SU-DHL-6 (cell line): ENCODE data around the gene TMIE.

Experiments
- CTCF ChIP-seq: fragments of 200-600 bp; sonication (generic); IDR thresholded peaks from one replicate; pipeline ENCODE4 v1.5.1; 2017; ENCODE audit warnings: antibody characterized with exemption, mild to moderate bottlenecking, low read length, moderate library complexity; ENCODE audit not compliant: insufficient read depth, poor library complexity, severe bottlenecking
- EZH2phosphoT487 ChIP-seq: fragments of 200-600 bp; sonication (generic), shearing (Covaris generic); conservative IDR thresholded peaks from 2 replicates; pipeline ENCODE4 v1.6.1; 2018; ENCODE audit warnings: mild to moderate bottlenecking, antibody characterized with exemption, low read length, moderate library complexity, mixed read lengths

- TF ChIP-seq CTCF (no peak), EZH2phosphoT487 (no peak)
Measured at GRCh38 chr3:46711760-46712159, 10.6 kb downstream of the TMIE start.
